H9 (cell line): ENCODE results near the gene ZNF609. TPM values are rescaled to one million over a fixed set of nuclear protein-coding genes. Genes with fewer than 3 reads are reported as not detected.

Experiments
- DNase-seq: peaks from one replicate; pipeline ENCODE4 v3.0.0-alpha.2; 2017
- H2AFZ ChIP-seq: one replicate; pipeline ENCODE4 v1.6.1; 2013; ENCODE audit warnings: mild to moderate bottlenecking, low read length, control low read depth, moderate library complexity
- H2AK5ac ChIP-seq: 2 replicates; pipeline ENCODE4 v1.6.1; 2013; ENCODE audit warnings: low read length, control low read depth, mixed read lengths; ENCODE audit not compliant: insufficient read length
- H2BK120ac ChIP-seq: one replicate; pipeline ENCODE4 v1.6.1; 2013; ENCODE audit warnings: low read depth, mild to moderate bottlenecking, low read length, control low read depth, inconsistent platforms; ENCODE audit not compliant: poor library complexity, severe bottlenecking
- H2BK12ac ChIP-seq: 2 replicates; pipeline ENCODE4 v1.6.1; 2013; ENCODE audit warnings: low read length, control low read depth, mixed read lengths, low read depth; ENCODE audit not compliant: insufficient read length
- H2BK15ac ChIP-seq: 2 replicates; pipeline ENCODE4 v1.6.1; 2013; ENCODE audit warnings: low read depth, low read length, control low read depth
- H2BK20ac ChIP-seq: one replicate; pipeline ENCODE4 v1.6.1; 2013; ENCODE audit warnings: low read depth, mild to moderate bottlenecking, low read length, control low read depth, inconsistent platforms; ENCODE audit not compliant: poor library complexity, severe bottlenecking
- H2BK5ac ChIP-seq: 2 replicates; pipeline ENCODE4 v1.6.1; 2013; ENCODE audit warnings: low read length, control low read depth, mixed read lengths; ENCODE audit not compliant: insufficient read length
- H3K14ac ChIP-seq: 2 replicates; pipeline ENCODE4 v1.6.1; 2013; ENCODE audit warnings: low read length, control low read depth; ENCODE audit not compliant: insufficient read depth
- H3K18ac ChIP-seq: 2 replicates; pipeline ENCODE4 v1.6.1; 2013; ENCODE audit warnings: low read depth, mild to moderate bottlenecking, mixed read lengths, low read length, control low read depth; ENCODE audit not compliant: insufficient read length
- H3K23ac ChIP-seq: 2 replicates; pipeline ENCODE4 v1.6.1; 2013; ENCODE audit warnings: low read length, control low read depth, mixed read lengths, low read depth; ENCODE audit not compliant: insufficient read length
- H3K23me2 ChIP-seq: 2 replicates; pipeline ENCODE4 v1.6.1; 2013; ENCODE audit warnings: low read depth, mild to moderate bottlenecking, mixed read lengths, low read length, control low read depth; ENCODE audit not compliant: insufficient read length, poor library complexity, severe bottlenecking
- H3K27ac ChIP-seq: 2 replicates; pipeline ENCODE4 v1.5.1; 2013; ENCODE audit warnings: low read length, control low read depth, mixed read lengths, low read depth; ENCODE audit not compliant: insufficient read length
- H3K27me3 ChIP-seq: 2 replicates; pipeline ENCODE4 v1.6.1; 2013; ENCODE audit warnings: low read length, control low read depth, inconsistent platforms; ENCODE audit not compliant: insufficient read depth
- H3K4ac ChIP-seq: 2 replicates; pipeline ENCODE4 v1.6.1; 2013; ENCODE audit warnings: low read depth, mild to moderate bottlenecking, control low read depth, inconsistent platforms, low read length, moderate library complexity
- H3K4me1 ChIP-seq: 2 replicates; pipeline ENCODE4 v1.6.1; 2013; ENCODE audit warnings: low read length, control low read depth, inconsistent platforms; ENCODE audit not compliant: insufficient read depth
- H3K4me2 ChIP-seq: 2 replicates; pipeline ENCODE4 v1.6.1; 2013; ENCODE audit warnings: low read length, control low read depth, mixed read lengths; ENCODE audit not compliant: insufficient read length, insufficient read depth
- H3K56ac ChIP-seq: 2 replicates; pipeline ENCODE4 v1.6.1; 2013; ENCODE audit warnings: low read depth, mild to moderate bottlenecking, mixed read lengths, low read length, control low read depth; ENCODE audit not compliant: insufficient read length
- H3K79me1 ChIP-seq: 2 replicates; pipeline ENCODE4 v1.6.1; 2013; ENCODE audit warnings: low read depth, mild to moderate bottlenecking, moderate library complexity, low read length, control low read depth, inconsistent platforms; ENCODE audit not compliant: insufficient read depth, poor library complexity, severe bottlenecking
- H3K79me2 ChIP-seq: 2 replicates; pipeline ENCODE4 v1.6.1; 2013; ENCODE audit warnings: low read length, control low read depth, inconsistent platforms; ENCODE audit not compliant: insufficient read depth
- H3K9ac ChIP-seq: 2 replicates; pipeline ENCODE4 v1.6.1; 2013; ENCODE audit warnings: low read length, control low read depth, mixed read lengths; ENCODE audit not compliant: insufficient read length; ENCODE audit errors: extremely low read depth
- H3K9me3 ChIP-seq: one replicate; pipeline ENCODE4 v1.6.1; 2013; ENCODE audit warnings: low read depth, low read length, inconsistent platforms; ENCODE audit not compliant: control insufficient read depth
- H3T11ph ChIP-seq: one replicate; pipeline ENCODE4 v1.6.1; 2013; ENCODE audit warnings: mild to moderate bottlenecking, low read length, control low read depth, inconsistent platforms
- H4K20me1 ChIP-seq: one replicate; pipeline ENCODE4 v1.6.1; 2013; ENCODE audit not compliant: control insufficient read depth, insufficient read length, insufficient read depth
- H4K5ac ChIP-seq: 2 replicates; pipeline ENCODE4 v1.6.1; 2013; ENCODE audit warnings: low read depth, mild to moderate bottlenecking, mixed read lengths, low read length, control low read depth; ENCODE audit not compliant: insufficient read length
- H4K8ac ChIP-seq: replicated peaks from 2 replicates; pipeline ENCODE4 v1.6.1; 2013; ENCODE audit warnings: low read length, control low read depth, mixed read lengths, low read depth; ENCODE audit not compliant: insufficient read length
- H4K91ac ChIP-seq: 2 replicates; pipeline ENCODE4 v1.6.1; 2013; ENCODE audit warnings: low read depth, mild to moderate bottlenecking, moderate library complexity, mixed read lengths, low read length, control low read depth; ENCODE audit not compliant: insufficient read length
- H3K27ac Mint-ChIP-seq, 3 experiments: 2 replicates in 2 of 3; 3 replicates in 1 of 3; pipeline ENCODE4 v1.8.0; 2020 to 2021; ENCODE audit warnings: mixed read lengths in 3 of 3, mild to moderate bottlenecking in 1 of 3, moderate library complexity in 1 of 3
- H3K27me3 Mint-ChIP-seq: 2 replicates; pipeline ENCODE4 v1.8.0; 2021; ENCODE audit warnings: low read depth, mild to moderate bottlenecking, moderate library complexity, mixed read lengths
- H3K36me3 Mint-ChIP-seq, 3 experiments: 2 replicates in 2 of 3; 3 replicates in 1 of 3; pipeline ENCODE4 v1.8.0; 2020 to 2021; ENCODE audit warnings: low read depth in 3 of 3, mixed read lengths in 3 of 3; ENCODE audit not compliant: insufficient read depth in 1 of 3
- H3K4me1 Mint-ChIP-seq, 2 experiments: 2 replicates each; pipeline ENCODE4 v1.8.0; 2020; ENCODE audit warnings: mixed read lengths in 2 of 2
- H3K4me3 Mint-ChIP-seq, 2 experiments: 2 replicates in 1 of 2; 3 replicates in 1 of 2; pipeline ENCODE4 v1.8.0; 2020 to 2021; ENCODE audit warnings: mild to moderate bottlenecking in 2 of 2, mixed read lengths in 2 of 2, moderate library complexity in 1 of 2
- H3K9me3 Mint-ChIP-seq, 2 experiments: 2 replicates in 1 of 2; 3 replicates in 1 of 2; pipeline ENCODE4 v1.8.0; 2020; ENCODE audit warnings: mild to moderate bottlenecking in 2 of 2, mixed read lengths in 2 of 2, moderate library complexity in 1 of 2
- CTCF ChIP-seq: fragments of 200-600 bp; sonication (generic); conservative IDR thresholded peaks from 3 replicates; pipeline ENCODE4 v1.8.0; 2021; ENCODE audit warnings: antibody characterized with exemption, mild to moderate bottlenecking
- WGBS: extraction: QIAGEN DNeasy Blood & Tissue Kit; methylation state at CpG from one replicate; pipeline ENCODE4 v1.1.7; 2013; ENCODE audit warnings: missing lambda C conversion rate, low lambda C conversion rate, mixed read lengths; ENCODE audit not compliant: insufficient read length; ENCODE audit errors: extremely low coverage; 5-methylcytosine and 5-hydroxymethylcytosine counted together
- total RNA-seq: library from RNA; stranded (reverse); gene quantifications from 2 replicates; pipeline ENCODE4 v1.2.1, GENCODE V29; 2021

Gene ZNF609
- total RNA-seq, 1 experiment from 2014 or later = 45.3 TPM

- Mint-ChIP-seq H3K27me3 (no peaks in the 10 kb centered on the region; the same call in 1 of the 2 replicates), H3K27ac (no peak overlapping the region), H3K4me3 (no peak overlapping the region), H3K9me3 (no peaks in the 10 kb centered on the region), H3K36me3 (peaks cover 0 to 4% (median 3%) of the 10 kb centered on the region in 3 experiments; a peak in 4 of 7 replicates), H3K4me1 (peaks cover 7 to 10% of the 10 kb centered on the region in 2 experiments)
- no peaks in the 10 kb centered on the region for H3K27me3 ChIP-seq
- peaks cover 3% of the 10 kb centered on the region; the same call in 1 of the 2 replicates for H3K79me2 ChIP-seq
- H3K4me2 ChIP-seq = no peak overlapping the region
- H4K5ac ChIP-seq = no peak overlapping the region
- no peak overlapping the region for H3K23ac ChIP-seq
- H3K4ac ChIP-seq = no peak overlapping the region
- no peak overlapping the region for H4K91ac ChIP-seq
- H2AK5ac ChIP-seq = no peak overlapping the region
- no peak overlapping the region for H3K56ac ChIP-seq
- no peak for DNase-seq
- TF ChIP-seq CTCF = no peak
- no peaks in the 10 kb centered on the region for H3K23me2 ChIP-seq
- no peak overlapping the region for H2BK120ac ChIP-seq
- WGBS = no CpG with 5 or more reads among the region's 2 CpGs
- H2BK20ac ChIP-seq = no peak overlapping the region
- no peak overlapping the region for H3K14ac ChIP-seq
- no peak overlapping the region for H3T11ph ChIP-seq
- no peak overlapping the region for H2BK12ac ChIP-seq
- H3K9me3 ChIP-seq = no peaks in the 10 kb centered on the region
- no peaks in the 10 kb centered on the region for H4K20me1 ChIP-seq
- H2AFZ ChIP-seq = no peak overlapping the region
- H3K4me1 ChIP-seq = no peaks in the 10 kb centered on the region
- H2BK5ac ChIP-seq = no peak overlapping the region
- no peak overlapping the region for H2BK15ac ChIP-seq
- no peak overlapping the region for H3K18ac ChIP-seq
- H3K27ac ChIP-seq = no peak overlapping the region
- peaks cover 4% of the 10 kb centered on the region for H3K79me1 ChIP-seq
- H4K8ac ChIP-seq = no peak overlapping the region
- H3K9ac ChIP-seq = no peak overlapping the region
These were observed 89.5 kb downstream of the ZNF609 start for GRCh38 chr15:64549860-64550259.
